DND-41 (cell line): ENCODE measurements around the gene GPHN.

ENCODE experiments used
- EZH2 ChIP-seq: IDR thresholded peaks from 3 replicates; pipeline ENCODE4 v1.6.1; 2012; ENCODE audit warnings: borderline replicate concordance, low read depth, mild to moderate bottlenecking, moderate library complexity, low read length, inconsistent platforms; ENCODE audit not compliant: severe bottlenecking
- TF ChIP-seq, protein P1 (sequence below): IDR thresholded peaks from 2 replicates; pipeline ENCODE4 v1.5.1; 2012; ENCODE audit warnings: borderline replicate concordance, low read length, moderate library complexity, mild to moderate bottlenecking; ENCODE audit not compliant: poor library complexity, severe bottlenecking; ENCODE audit errors: extremely low read depth

DNA sequence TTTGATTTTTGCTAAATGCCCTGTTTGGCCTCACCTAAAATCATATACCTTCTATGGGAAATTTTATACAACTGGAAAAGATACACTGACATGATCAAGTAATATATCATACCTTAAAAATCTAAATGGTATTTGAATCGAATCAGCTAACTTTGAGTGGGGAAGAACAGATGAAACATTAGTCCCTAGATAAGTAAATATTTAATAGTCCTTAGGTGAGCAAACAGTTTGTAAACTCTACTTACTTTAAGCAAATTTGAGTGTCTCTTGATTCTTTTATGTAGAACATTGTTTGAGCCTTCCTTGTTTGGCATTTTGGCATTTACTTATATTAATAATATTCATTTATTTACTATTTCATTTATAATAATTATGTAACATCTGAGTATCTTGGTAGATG lies 485.6 kb downstream of the GPHN start:
- TF ChIP-seq, protein P1, sequence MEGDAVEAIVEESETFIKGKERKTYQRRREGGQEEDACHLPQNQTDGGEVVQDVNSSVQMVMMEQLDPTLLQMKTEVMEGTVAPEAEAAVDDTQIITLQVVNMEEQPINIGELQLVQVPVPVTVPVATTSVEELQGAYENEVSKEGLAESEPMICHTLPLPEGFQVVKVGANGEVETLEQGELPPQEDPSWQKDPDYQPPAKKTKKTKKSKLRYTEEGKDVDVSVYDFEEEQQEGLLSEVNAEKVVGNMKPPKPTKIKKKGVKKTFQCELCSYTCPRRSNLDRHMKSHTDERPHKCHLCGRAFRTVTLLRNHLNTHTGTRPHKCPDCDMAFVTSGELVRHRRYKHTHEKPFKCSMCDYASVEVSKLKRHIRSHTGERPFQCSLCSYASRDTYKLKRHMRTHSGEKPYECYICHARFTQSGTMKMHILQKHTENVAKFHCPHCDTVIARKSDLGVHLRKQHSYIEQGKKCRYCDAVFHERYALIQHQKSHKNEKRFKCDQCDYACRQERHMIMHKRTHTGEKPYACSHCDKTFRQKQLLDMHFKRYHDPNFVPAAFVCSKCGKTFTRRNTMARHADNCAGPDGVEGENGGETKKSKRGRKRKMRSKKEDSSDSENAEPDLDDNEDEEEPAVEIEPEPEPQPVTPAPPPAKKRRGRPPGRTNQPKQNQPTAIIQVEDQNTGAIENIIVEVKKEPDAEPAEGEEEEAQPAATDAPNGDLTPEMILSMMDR, result no peak
- TF ChIP-seq EZH2, result no peak
